GM19193 (cell line): ENCODE measurements around the gene GPR146.

ENCODE experiments used
- POLR2A ChIP-seq: IDR thresholded peaks from 4 replicates; pipeline ENCODE4 v1.6.1; 2011; ENCODE audit not compliant: insufficient read depth, insufficient read length; ENCODE audit errors: extremely low read depth

GPR146 gene

DNA sequence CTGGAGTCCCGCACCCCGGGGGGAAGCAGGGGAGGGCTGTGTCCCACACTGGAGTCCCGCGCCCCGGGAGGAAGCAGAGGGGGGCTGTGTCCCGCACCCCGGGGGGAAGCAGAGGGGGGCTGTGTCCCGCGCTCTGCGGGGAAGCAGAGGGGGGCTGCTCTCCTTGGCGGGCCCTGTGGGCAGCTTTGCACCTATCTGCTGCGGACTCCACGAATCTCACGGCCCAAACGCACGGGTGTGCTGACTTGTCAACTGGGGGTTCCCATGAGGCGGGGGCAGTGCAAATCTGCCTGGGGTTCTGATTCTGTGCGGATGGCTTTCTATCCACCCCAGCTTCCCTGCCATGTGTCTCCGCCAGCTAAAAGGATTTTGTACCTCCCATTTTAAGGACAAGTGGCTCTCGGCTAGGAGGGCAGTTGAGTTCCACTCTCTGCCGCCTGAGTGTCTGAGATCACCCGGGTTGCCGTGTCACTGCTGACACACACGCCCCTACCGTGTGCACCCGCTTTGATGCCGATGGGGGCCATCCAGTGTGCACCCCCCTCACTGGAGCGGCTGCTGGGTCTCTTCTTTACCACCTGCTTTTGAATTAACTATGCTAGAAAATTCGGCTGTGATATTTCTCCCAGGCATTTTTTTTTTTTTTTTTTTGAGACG is 64.0 kb downstream of the GPR146 start:
- no peak for TF ChIP-seq POLR2A
